HCT116 (cell line): Measurements from ENCODE around the gene FHIT. TPM values are rescaled to one million over a fixed set of nuclear protein-coding genes. Genes with fewer than 3 reads are reported as not detected.

Source experiments
- ATAC-seq: fragments of 200-7000 bp; cut with Tn5 transposase; 2 replicates; pipeline ENCODE4 v1.9.1; 2020; ENCODE audit warnings: mild to moderate bottlenecking, moderate library complexity
- BruUV-seq: library from RNA; stranded (reverse); fragments of 400-500 nt; replicated peaks from 2 replicates; lab custom pipeline; 2021; lab: Mats Ljungman, UMichigan
- CTCF ChIA-PET: fragments of 300-600 bp; sonication (Branson Sonifier 250); formaldehyde crosslinking; loops from one replicate; lab custom pipeline; 2021; ENCODE audit warnings: antibody characterized with exemption; lab: Charles Lee
- POLR2A ChIA-PET: fragments of 300-600, 350-600 bp; sonication (Branson Sonifier 250); formaldehyde crosslinking; loops from one replicate; lab custom pipeline; 2021; ENCODE audit warnings: antibody characterized with exemption; lab: Charles Lee
- RAD21 ChIA-PET, 2 experiments: fragments of 300-600 bp; sonication (Branson Sonifier 250); formaldehyde crosslinking; loops; one replicate each; lab custom pipeline; 2023; ENCODE audit warnings: low total read pairs in 2 of 2; ENCODE audit not compliant: uncharacterized antibody in 2 of 2, unreplicated experiment in 2 of 2, low non-redundant PET in 1 of 2; lab: Charles Lee
- DNase-seq: peaks from one replicate; pipeline ENCODE4 v3.0.0-alpha.2; 2010; ENCODE audit warnings: low read depth, low spot score
- H2AFZ ChIP-seq: fragments of 200-600 bp; shearing (Covaris generic), sonication (generic); 2 replicates; pipeline ENCODE4 v1.6.1; 2017; ENCODE audit warnings: low read depth, mixed run types, mixed read lengths, antibody characterized with exemption, low read length; ENCODE audit not compliant: poor library complexity, severe bottlenecking
- H3K27ac ChIP-seq: 2 replicates; pipeline ENCODE4 v1.5.1; 2012; ENCODE audit warnings: low read depth, low read length
- H3K27me3 ChIP-seq: fragments of 200-600 bp; sonication (generic); 2 replicates; pipeline ENCODE4 v1.6.1; 2016; ENCODE audit warnings: mixed run types, low read length, mixed read lengths; ENCODE audit not compliant: insufficient read depth
- H3K36me3 ChIP-seq, 2 experiments: fragments of 200-500 bp in 1 of 2; fragments of 200-600 bp in 1 of 2; sonication (Bioruptor generic) in 1 of 2; sonication (generic) in 1 of 2; 2 replicates each; pipeline versions ENCODE4 v1.5.1 to v1.6.1; 2014 to 2016; ENCODE audit warnings: low read length in 2 of 2, inconsistent platforms in 1 of 2, mixed read lengths in 1 of 2, mixed run types in 1 of 2; ENCODE audit not compliant: insufficient read depth in 2 of 2, control insufficient read depth in 1 of 2
- H3K4me1 ChIP-seq, 2 experiments: fragments of 200-600 bp in 1 of 2; sonication (generic) in 1 of 2; 2 replicates each; pipeline versions ENCODE4 v1.5.1 to v1.6.1; 2012 to 2017; ENCODE audit warnings: low read length in 2 of 2, inconsistent platforms in 1 of 2, mild to moderate bottlenecking in 1 of 2, mixed read lengths in 1 of 2, mixed run types in 1 of 2, moderate library complexity in 1 of 2; ENCODE audit not compliant: insufficient read depth in 2 of 2, control insufficient read depth in 1 of 2
- H3K4me2 ChIP-seq: fragments of 200-600 bp; sonication (generic); 2 replicates; pipeline ENCODE4 v1.6.1; 2017; ENCODE audit warnings: mixed run types, low read length, mixed read lengths
- H3K4me3 ChIP-seq, 2 experiments: fragments of 200-600 bp in 1 of 2; sonication (generic) in 1 of 2; replicated peaks in 1 of 2; 2 replicates each; pipeline ENCODE4 v1.5.1; 2011 to 2016; ENCODE audit warnings: low read length in 2 of 2, control low read depth in 1 of 2, low read depth in 1 of 2, mild to moderate bottlenecking in 1 of 2, mixed read lengths in 1 of 2, mixed run types in 1 of 2
- H3K79me2 ChIP-seq: fragments of 200-600 bp; sonication (generic); 2 replicates; pipeline ENCODE4 v1.6.1; 2017; ENCODE audit warnings: mild to moderate bottlenecking, mixed run types, low read length, moderate library complexity, mixed read lengths; ENCODE audit not compliant: insufficient read depth
- H3K9ac ChIP-seq: fragments of 200-600 bp; sonication (generic); 2 replicates; pipeline ENCODE4 v1.6.1; 2016; ENCODE audit warnings: low read length, mixed read lengths
- H3K9me2 ChIP-seq: fragments of 200-600 bp; sonication (generic), shearing (Covaris generic); 2 replicates; pipeline ENCODE4 v1.6.1; 2017; ENCODE audit warnings: mixed run types, mild to moderate bottlenecking, moderate library complexity; ENCODE audit not compliant: insufficient read depth
- H3K9me3 ChIP-seq, 2 experiments: fragments of 200-500 bp in 1 of 2; fragments of 200-600 bp in 1 of 2; sonication (Bioruptor generic) in 1 of 2; sonication (generic) in 1 of 2; 2 replicates each; pipeline ENCODE4 v1.6.1; 2014 to 2017; ENCODE audit warnings: low read length in 2 of 2, mixed read lengths in 2 of 2, inconsistent platforms in 1 of 2, low read depth in 1 of 2, mild to moderate bottlenecking in 1 of 2, mixed run types in 1 of 2, moderate library complexity in 1 of 2; ENCODE audit not compliant: control insufficient read depth in 1 of 2, insufficient read depth in 1 of 2
- H4K20me1 ChIP-seq: fragments of 200-600 bp; sonication (generic), shearing (Covaris generic); 2 replicates; pipeline ENCODE4 v1.6.1; 2017; ENCODE audit warnings: mixed run types, mild to moderate bottlenecking, moderate library complexity; ENCODE audit not compliant: insufficient read depth
- ELF1 ChIP-seq: IDR thresholded peaks from 2 replicates; pipeline ENCODE4 v1.6.1; 2012; ENCODE audit warnings: low read depth, borderline replicate concordance
- EZH2 ChIP-seq: fragments of 200-600 bp; sonication (generic); IDR thresholded peaks from 2 replicates; pipeline ENCODE4 v1.6.1; 2017; ENCODE audit warnings: antibody characterized with exemption, mixed run types
- POLR2AphosphoS5 ChIP-seq: IDR thresholded peaks from 2 replicates; pipeline ENCODE4 v1.6.1; 2011; ENCODE audit warnings: mild to moderate bottlenecking, low read depth, low read length, moderate library complexity
- SP1 ChIP-seq: IDR thresholded peaks from 2 replicates; pipeline ENCODE4 v1.6.1; 2012; ENCODE audit warnings: low read depth
- TCF7L2 ChIP-seq: IDR thresholded peaks from 2 replicates; pipeline ENCODE4 v1.7.0; 2011; ENCODE audit warnings: borderline replicate concordance, inconsistent platforms; ENCODE audit not compliant: insufficient read depth, insufficient read length; ENCODE audit errors: extremely low read depth
- YY1 ChIP-seq: IDR thresholded peaks from 2 replicates; pipeline ENCODE4 v1.6.1; 2011; ENCODE audit warnings: low read length, low read depth, moderate library complexity, mild to moderate bottlenecking; ENCODE audit not compliant: insufficient replicate concordance; ENCODE audit errors: extremely low read depth
- intact Hi-C: fragments of 100-400 bp; cut with micrococcal nuclease; formaldehyde crosslinking; loops from 2 replicates; pipeline ENCODE4 v1.10.0; 2022
- total RNA-seq: library from RNA; stranded (reverse); gene quantifications from one replicate; pipeline ENCODE4 v1.2.1, GENCODE V29; 2021; ENCODE audit not compliant: unreplicated experiment
- TF ChIP-seq, protein P1 (sequence below): IDR thresholded peaks from 2 replicates; pipeline ENCODE4 v1.6.1; 2012; ENCODE audit warnings: low read depth
- TF ChIP-seq, protein P2 (sequence below), 3 experiments: fragments of 200-600 bp in 1 of 3; sonication (generic) in 1 of 3; IDR thresholded peaks in 2 of 3; conservative IDR thresholded peaks in 1 of 3; 2 replicates each; pipeline ENCODE4 v1.5.1; 2012 to 2017; ENCODE audit warnings: low read depth in 2 of 3, low read length in 2 of 3, antibody characterized with exemption in 1 of 3, borderline replicate concordance in 1 of 3, control low read depth in 1 of 3, mild to moderate bottlenecking in 1 of 3, mixed read lengths in 1 of 3, mixed run types in 1 of 3, moderate library complexity in 1 of 3; ENCODE audit not compliant: insufficient read depth in 1 of 3

FHIT gene
- total RNA-seq, 1 experiment from 2014 or later = 20.1 TPM

DNA sequence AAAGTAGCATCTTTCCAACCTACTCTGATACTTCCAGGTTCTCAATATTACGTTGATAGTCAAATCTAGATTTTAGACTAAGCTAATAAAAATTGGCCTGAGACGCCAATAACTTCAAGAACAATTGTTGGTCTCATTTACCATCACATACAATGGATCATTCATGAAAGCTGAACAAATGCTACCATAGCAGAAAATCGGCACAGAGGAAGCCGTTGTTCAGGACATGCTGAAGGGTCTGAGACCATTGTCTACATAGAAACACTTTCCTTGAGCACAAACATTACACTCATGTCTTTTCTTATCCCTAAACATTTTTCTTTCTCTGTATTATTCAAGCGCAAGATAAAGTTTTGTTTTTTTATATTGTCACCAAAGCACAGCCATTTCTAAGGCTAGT, 37.2 kb upstream of the FHIT start:
- Histone ChIP-seq H3K4me1 (no peaks in the 10 kb centered on the region), H3K27me3 (peaks cover 15% of the 10 kb centered on the region; the same call in 1 of the 2 replicates), H2AFZ (no peak overlapping the region), H3K4me2 (no peak overlapping the region), H3K79me2 (no peaks in the 10 kb centered on the region), H3K27ac (no peak overlapping the region), H3K36me3 (no peaks in the 10 kb centered on the region), H3K9me3 (no peaks in the 10 kb centered on the region), H3K9ac (no peak overlapping the region), H3K9me2 (no peaks in the 10 kb centered on the region), H3K4me3 (no peak overlapping the region), H4K20me1 (no peaks in the 10 kb centered on the region)
- ChIA-PET CTCF (no interaction called here), POLR2A (no interaction called here), RAD21 (no interaction called here)
- DNase-seq (no peak), ATAC-seq (no peak)
- intact Hi-C loops = no loop called here
- no peak for TF ChIP-seq SP1
- TF ChIP-seq TCF7L2 = no peak
- TF ChIP-seq, protein P1, sequence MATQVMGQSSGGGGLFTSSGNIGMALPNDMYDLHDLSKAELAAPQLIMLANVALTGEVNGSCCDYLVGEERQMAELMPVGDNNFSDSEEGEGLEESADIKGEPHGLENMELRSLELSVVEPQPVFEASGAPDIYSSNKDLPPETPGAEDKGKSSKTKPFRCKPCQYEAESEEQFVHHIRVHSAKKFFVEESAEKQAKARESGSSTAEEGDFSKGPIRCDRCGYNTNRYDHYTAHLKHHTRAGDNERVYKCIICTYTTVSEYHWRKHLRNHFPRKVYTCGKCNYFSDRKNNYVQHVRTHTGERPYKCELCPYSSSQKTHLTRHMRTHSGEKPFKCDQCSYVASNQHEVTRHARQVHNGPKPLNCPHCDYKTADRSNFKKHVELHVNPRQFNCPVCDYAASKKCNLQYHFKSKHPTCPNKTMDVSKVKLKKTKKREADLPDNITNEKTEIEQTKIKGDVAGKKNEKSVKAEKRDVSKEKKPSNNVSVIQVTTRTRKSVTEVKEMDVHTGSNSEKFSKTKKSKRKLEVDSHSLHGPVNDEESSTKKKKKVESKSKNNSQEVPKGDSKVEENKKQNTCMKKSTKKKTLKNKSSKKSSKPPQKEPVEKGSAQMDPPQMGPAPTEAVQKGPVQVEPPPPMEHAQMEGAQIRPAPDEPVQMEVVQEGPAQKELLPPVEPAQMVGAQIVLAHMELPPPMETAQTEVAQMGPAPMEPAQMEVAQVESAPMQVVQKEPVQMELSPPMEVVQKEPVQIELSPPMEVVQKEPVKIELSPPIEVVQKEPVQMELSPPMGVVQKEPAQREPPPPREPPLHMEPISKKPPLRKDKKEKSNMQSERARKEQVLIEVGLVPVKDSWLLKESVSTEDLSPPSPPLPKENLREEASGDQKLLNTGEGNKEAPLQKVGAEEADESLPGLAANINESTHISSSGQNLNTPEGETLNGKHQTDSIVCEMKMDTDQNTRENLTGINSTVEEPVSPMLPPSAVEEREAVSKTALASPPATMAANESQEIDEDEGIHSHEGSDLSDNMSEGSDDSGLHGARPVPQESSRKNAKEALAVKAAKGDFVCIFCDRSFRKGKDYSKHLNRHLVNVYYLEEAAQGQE = no peak
- TF ChIP-seq YY1 = no peak
- TF ChIP-seq, protein P2, sequence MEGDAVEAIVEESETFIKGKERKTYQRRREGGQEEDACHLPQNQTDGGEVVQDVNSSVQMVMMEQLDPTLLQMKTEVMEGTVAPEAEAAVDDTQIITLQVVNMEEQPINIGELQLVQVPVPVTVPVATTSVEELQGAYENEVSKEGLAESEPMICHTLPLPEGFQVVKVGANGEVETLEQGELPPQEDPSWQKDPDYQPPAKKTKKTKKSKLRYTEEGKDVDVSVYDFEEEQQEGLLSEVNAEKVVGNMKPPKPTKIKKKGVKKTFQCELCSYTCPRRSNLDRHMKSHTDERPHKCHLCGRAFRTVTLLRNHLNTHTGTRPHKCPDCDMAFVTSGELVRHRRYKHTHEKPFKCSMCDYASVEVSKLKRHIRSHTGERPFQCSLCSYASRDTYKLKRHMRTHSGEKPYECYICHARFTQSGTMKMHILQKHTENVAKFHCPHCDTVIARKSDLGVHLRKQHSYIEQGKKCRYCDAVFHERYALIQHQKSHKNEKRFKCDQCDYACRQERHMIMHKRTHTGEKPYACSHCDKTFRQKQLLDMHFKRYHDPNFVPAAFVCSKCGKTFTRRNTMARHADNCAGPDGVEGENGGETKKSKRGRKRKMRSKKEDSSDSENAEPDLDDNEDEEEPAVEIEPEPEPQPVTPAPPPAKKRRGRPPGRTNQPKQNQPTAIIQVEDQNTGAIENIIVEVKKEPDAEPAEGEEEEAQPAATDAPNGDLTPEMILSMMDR (IDR thresholded peaks at IDR 0.05 in 2 of 3, conservative IDR thresholded peaks at IDR 0.05 in 1 of 3; ENCODE audit: borderline replicate concordance in 1 of 3, insufficient read depth in 1 of 3, low read depth in 2 of 3, low read length in 2 of 3) = no peak
- TF ChIP-seq ELF1 = no peak
- no peak for TF ChIP-seq POLR2AphosphoS5
- no peak for TF ChIP-seq EZH2
- BruUV-seq = no TSS peak
